Activated CD4-positive, alpha-beta T cell treated with anti-CD3 and anti-CD28 coated beads, Interleukin-2, amount 50 U/mL, for 48 hours (primary cell): ENCODE measurements around the gene FAM171A1.
"Not testable (repeated sequence)": the region's sequence is repeated elsewhere in the genome, so short reads cannot be mapped to it uniquely, and the experiment has no call there.

Experiments used
- DNase-seq, 2 experiments: peaks; one replicate each; pipeline ENCODE4 v3.0.0-alpha.2; 2020

FAM171A1 gene

GRCh38 chr10:15202301-15202621 lies 168.8 kb downstream of the FAM171A1 start:
- not testable (repeated sequence) for DNase-seq

- no peak for DNase-seq
Measured at GRCh38 chr10:15201589-15202300, 169.3 kb downstream of the FAM171A1 start.

GRCh38 chr10:15200626-15201025 lies 170.5 kb downstream of the FAM171A1 start:
- no peak for DNase-seq

GRCh38 chr10:15197911-15198310 lies 173.2 kb downstream of the FAM171A1 start:
- DNase-seq: no peak

- no peak for DNase-seq
Measured at GRCh38 chr10:15197276-15197675, 173.8 kb downstream of the FAM171A1 start.

- DNase-seq: no peak
Measured at GRCh38 chr10:15196021-15196834, 174.9 kb downstream of the FAM171A1 start.

GRCh38 chr10:15189133-15189885 lies 181.8 kb downstream of the FAM171A1 start:
- DNase-seq: no peak

- DNase-seq: peak; percentile 41 to 42
Measured at GRCh38 chr10:15188603-15189002, 182.5 kb downstream of the FAM171A1 start.

- DNase-seq: no peak
Measured at GRCh38 chr10:15183689-15184481, 187.2 kb downstream of the FAM171A1 start.

- DNase-seq: no peak
Measured at GRCh38 chr10:15182540-15183207, 188.4 kb downstream of the FAM171A1 start.

GRCh38 chr10:15181576-15182156 lies 189.4 kb downstream of the FAM171A1 start:
- DNase-seq: no peak

- no peak for DNase-seq
Measured at GRCh38 chr10:15180736-15181135, 190.4 kb downstream of the FAM171A1 start.

- no peak for DNase-seq
Measured at GRCh38 chr10:15176269-15176668, 194.8 kb downstream of the FAM171A1 start.

GRCh38 chr10:15175587-15175986 lies 195.5 kb downstream of the FAM171A1 start:
- no peak for DNase-seq

- no peak for DNase-seq
Measured at GRCh38 chr10:15172306-15172840, 198.7 kb downstream of the FAM171A1 start.

GRCh38 chr10:15169555-15170401 lies 201.3 kb downstream of the FAM171A1 start:
- peak; percentile 33 to 43 for DNase-seq

- peak; percentile 94 to 97 for DNase-seq
Measured at GRCh38 chr10:15168786-15169554, 202.1 kb downstream of the FAM171A1 start.

- DNase-seq: no peak
Measured at GRCh38 chr10:15168291-15168785, 202.8 kb downstream of the FAM171A1 start, which contains the start of gene NMT2. Gene NMT2 (minus strand): TSS chr10:15168693. CDS start chr10:15168612, 81 bp downstream.
